ENCODE measurements around the gene UNC79. TPM values are rescaled to one million over a fixed set of nuclear protein-coding genes. Genes with fewer than 3 reads are reported as not detected.

The UNC79 gene
- total RNA-seq, 2 experiments from 2014 or later, result 0.05 TPM; not detected in 1

DNA sequence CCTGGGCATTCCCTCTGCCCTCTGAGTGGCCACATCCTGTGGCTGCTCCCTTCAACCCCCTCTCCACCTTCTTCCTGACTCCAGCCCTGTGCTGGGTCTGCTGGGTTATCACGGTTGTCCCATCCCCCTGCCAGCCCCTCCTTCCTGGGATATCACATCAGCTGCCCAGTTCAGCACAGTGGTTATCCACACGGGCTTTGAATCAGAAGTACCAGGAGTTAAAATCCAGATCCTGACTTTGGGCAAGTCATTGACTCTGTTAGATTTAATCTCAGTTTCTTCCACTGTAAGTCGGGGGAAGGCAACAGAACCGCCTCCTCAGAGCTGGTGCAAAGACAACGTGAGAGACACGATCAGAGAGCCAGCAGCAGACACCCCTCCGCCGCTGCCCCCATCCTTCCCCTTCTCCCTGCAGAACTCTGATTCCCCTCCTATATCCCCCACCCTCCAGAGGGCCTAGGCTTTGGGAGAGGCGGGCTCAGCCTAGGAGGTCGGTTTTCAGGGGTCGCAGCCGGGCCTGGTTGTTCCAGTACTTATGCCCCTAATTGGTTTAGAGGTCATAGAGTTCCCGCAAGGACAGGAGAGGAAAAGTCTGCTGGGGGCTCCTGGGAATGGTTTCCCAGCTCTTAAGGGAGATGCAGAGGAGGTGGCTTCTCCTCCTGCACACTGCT lies 315.0 kb downstream of the UNC79 start:
- no peak overlapping the region for H3K27ac Mint-ChIP-seq
- peaks cover 2% of the 10 kb centered on the region for H3K27me3 Mint-ChIP-seq
- intact Hi-C loops (cut with micrococcal nuclease), result no loop called here
- no peaks in the 10 kb centered on the region for H3K9me3 Mint-ChIP-seq
- no peaks in the 10 kb centered on the region for H3K36me3 Mint-ChIP-seq
- DNase-seq, result no peak
- CTCF ChIA-PET, result no interaction called here
- H3K4me3 Mint-ChIP-seq, result no peak overlapping the region
- no peaks in the 10 kb centered on the region for H3K4me1 Mint-ChIP-seq (ENCODE audit: low read depth)
- POLR2A ChIA-PET, result no interaction called here

DNA sequence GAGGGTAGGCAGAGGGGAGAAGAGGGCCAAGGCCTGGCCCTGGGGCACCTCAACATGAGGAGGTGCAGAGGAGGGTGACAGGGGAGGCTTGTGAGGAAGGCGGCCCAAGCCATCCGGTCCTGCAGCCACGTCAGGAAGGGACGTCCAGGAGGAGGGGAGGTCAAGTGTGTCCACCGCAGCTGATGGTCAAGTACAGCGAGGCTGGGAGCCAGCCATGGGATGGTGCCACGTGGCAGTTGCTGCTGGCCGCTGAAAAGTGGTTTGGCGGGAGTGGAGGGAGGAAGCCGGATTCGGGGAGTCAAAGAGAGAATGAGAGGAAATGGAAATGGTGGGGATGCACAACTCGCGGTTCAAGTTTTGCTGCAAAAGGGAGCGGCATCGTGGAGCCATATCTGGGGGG lies 316.4 kb downstream of the UNC79 start:
- DNase-seq, result no peak
- H3K36me3 Mint-ChIP-seq, result no peaks in the 10 kb centered on the region
- CTCF ChIA-PET, result no interaction called here
- intact Hi-C loops (cut with micrococcal nuclease), result no loop called here
- no peaks in the 10 kb centered on the region for H3K9me3 Mint-ChIP-seq
- no peaks in the 10 kb centered on the region for H3K4me1 Mint-ChIP-seq (ENCODE audit: low read depth)
- no peak overlapping the region for H3K27ac Mint-ChIP-seq
- H3K27me3 Mint-ChIP-seq, result peaks cover 2% of the 10 kb centered on the region
- POLR2A ChIA-PET, result no interaction called here
- H3K4me3 Mint-ChIP-seq, result no peak overlapping the region

DNA sequence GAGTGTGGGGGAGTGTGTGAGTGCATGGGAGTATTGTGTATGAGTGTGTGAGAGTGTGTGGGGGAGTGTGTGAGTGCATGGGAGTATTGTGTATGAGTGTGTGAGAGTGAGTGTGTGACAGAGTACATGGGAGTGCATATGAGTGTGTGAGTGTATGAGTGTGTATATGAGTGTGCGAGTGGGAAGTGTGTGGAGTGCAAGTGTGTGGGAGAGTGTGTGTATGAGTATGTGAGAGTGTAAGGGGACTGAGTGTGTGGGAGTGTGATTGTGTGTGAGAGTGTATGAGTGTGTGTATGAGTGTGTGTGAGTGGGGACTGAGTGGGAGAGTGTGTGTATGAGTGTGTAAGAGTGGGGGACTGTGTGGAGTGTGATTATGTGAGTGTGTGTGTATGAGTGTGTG lies 316.8 kb downstream of the UNC79 start:
- no peak for DNase-seq
- CTCF ChIA-PET, result no interaction called here
- Mint-ChIP-seq H3K36me3 (no peaks in the 10 kb centered on the region), H3K27me3 (peaks cover 2% of the 10 kb centered on the region), H3K4me1 (ENCODE audit: low read depth) (no peaks in the 10 kb centered on the region), H3K9me3 (no peaks in the 10 kb centered on the region), H3K4me3 (no peak overlapping the region), H3K27ac (no peak overlapping the region)
- intact Hi-C loops (cut with micrococcal nuclease), result no loop called here
- POLR2A ChIA-PET, result no interaction called here

DNA sequence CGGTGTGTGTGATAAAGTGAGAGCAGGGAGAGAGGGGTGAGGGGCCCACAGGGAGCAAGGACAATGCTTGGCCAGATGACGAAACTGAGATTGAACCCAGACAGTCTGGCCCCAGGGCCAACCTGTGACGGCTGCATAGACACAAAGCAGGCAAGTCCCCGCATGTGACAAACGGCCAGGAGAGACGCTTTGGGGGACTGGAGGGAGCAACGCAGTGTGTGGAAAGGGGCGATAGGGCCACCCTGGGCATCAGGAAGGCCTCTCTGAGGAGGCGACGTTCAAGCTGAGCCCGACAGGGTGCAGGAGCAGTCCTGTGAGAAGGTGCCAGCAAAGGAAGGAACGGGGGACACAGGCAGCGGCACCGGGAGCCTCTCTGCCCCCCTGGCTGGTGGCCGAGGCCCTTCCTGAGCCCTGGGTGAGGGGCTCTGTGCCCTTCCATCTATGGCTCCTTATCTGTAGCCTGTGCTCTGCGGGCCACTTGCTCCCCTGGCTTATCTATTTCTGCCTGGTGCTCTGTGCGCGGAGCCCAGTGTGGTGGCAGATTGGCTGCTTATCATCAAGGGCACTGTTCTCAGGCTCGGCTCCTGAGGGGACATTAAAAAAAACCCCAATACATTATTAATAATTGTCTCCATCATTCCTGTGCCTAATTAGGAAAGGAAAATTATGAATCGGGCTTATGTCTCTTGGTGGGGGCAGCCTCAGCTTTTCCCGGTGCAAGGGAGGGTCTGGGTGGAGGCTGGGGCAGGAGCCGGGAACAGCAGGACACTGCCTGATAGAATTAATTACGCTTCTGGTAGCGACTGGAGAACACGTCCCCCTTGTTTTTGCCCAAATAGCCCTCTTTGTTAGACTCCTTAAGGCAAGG lies 317.7 kb downstream of the UNC79 start:
- no peak for DNase-seq
- intact Hi-C loops (cut with micrococcal nuclease), result no loop called here
- Mint-ChIP-seq H3K27me3 (no peaks in the 10 kb centered on the region), H3K27ac (no peak overlapping the region), H3K4me1 (ENCODE audit: low read depth) (no peaks in the 10 kb centered on the region), H3K9me3 (no peaks in the 10 kb centered on the region), H3K36me3 (no peaks in the 10 kb centered on the region), H3K4me3 (no peak overlapping the region)
- POLR2A ChIA-PET, result no interaction called here
- CTCF ChIA-PET, result interaction anchor here (1.0 kb wide), 1 partner anchor 158 kb away, joined by 4 read pairs; no protein-coding TSS in a partner anchor

DNA sequence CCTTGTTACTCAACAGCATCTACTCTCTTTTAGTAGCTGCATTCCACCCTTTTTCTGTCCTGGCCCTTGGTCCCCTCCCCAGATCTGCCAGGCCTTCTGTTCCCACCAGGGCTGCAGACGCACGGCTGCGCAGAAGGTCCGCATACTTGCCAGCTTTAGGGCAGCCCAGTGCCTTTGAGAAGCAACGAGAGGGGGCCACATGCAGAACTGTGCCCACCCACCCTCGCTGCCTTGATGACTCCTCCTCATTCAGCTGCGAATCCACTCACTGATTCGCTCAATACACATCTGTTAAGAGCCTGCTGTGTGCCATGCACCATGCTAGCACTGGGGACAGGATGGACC lies 318.3 kb downstream of the UNC79 start:
- Mint-ChIP-seq H3K4me3 (no peak overlapping the region), H3K27me3 (no peaks in the 10 kb centered on the region), H3K27ac (no peak overlapping the region), H3K36me3 (no peaks in the 10 kb centered on the region), H3K4me1 (ENCODE audit: low read depth) (no peaks in the 10 kb centered on the region), H3K9me3 (no peaks in the 10 kb centered on the region)
- no peak for DNase-seq
- ChIA-PET CTCF (interaction anchor here (1.0 kb wide), 1 partner anchor 158 kb away, joined by 4 read pairs; no protein-coding TSS in a partner anchor), POLR2A (no interaction called here)
- intact Hi-C loops (cut with micrococcal nuclease), result no loop called here

DNA sequence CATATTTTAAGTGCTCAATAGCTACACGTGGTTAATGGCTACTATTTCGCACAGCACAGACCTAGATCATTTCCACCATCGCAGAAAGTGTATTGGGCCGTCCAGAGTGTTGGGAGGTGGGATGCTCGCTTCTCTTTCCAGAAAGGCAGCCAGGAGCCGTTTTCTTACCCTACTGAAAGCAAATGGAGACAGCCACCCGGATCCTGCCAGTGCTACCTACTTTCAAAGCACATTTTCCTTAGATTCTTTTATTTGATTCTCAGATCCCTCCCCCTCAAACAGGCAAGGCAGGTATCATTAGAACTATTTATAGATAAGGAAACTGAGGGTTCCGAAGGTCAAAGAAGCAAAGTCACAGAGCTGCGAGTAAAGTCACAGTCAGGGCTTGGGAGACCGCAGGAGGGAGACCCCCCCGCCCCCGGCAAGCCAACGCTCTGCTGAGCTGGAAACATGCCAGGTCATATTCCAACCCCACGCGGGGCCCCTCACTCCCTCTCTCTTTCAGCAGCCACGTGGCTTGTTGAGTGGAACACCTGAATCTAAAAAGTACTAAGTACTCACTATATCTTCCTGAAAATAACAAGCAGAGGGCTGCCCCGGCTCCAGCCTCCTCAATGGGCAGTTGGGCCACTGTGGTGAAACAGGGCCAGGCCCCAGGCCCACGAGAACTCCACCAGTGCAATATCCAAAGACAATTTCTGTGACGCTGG lies 321.4 kb downstream of the UNC79 start:
- DNase-seq, result no peak
- POLR2A ChIA-PET, result no interaction called here
- Mint-ChIP-seq H3K27ac (no peak overlapping the region), H3K4me3 (no peak overlapping the region), H3K36me3 (no peaks in the 10 kb centered on the region), H3K4me1 (ENCODE audit: low read depth) (no peaks in the 10 kb centered on the region), H3K9me3 (no peaks in the 10 kb centered on the region), H3K27me3 (no peaks in the 10 kb centered on the region)
- CTCF ChIA-PET, result no interaction called here
- intact Hi-C loops (cut with micrococcal nuclease), result no loop called here

DNA sequence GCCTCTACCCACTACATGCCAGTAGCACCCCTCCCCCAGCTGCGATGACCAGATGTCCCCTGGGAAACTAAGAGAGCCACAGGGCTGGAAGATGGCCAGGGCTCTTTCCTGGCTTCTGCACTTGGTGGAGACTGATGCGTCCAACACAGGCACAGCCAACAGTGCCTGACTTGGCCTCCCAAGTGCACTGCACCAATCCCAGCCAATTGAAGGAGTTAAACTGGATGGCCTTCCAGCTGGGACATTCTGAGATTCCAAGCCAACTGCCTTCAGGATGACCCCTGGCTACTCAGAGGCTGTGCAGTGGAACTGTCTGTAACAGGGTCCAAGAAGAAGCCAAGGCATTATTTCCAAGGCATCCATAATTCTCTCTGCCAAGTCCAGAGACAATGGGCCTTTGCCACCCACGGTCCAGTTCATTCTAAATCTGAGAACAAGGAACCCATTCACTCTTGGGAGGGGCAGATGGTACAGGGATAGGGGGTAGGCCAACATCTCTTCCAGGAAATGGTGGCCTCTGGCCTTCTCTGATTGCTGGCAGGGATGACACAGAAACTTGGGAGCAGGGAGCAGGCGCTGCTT lies 322.3 kb downstream of the UNC79 start:
- no peak for DNase-seq
- H3K27me3 Mint-ChIP-seq, result peaks cover 1% of the 10 kb centered on the region
- no peak overlapping the region for H3K4me3 Mint-ChIP-seq
- no peak overlapping the region for H3K27ac Mint-ChIP-seq
- intact Hi-C loops (cut with micrococcal nuclease), result no loop called here
- no peaks in the 10 kb centered on the region for H3K4me1 Mint-ChIP-seq (ENCODE audit: low read depth)
- POLR2A ChIA-PET, result no interaction called here
- H3K36me3 Mint-ChIP-seq, result no peaks in the 10 kb centered on the region
- CTCF ChIA-PET, result no interaction called here
- H3K9me3 Mint-ChIP-seq, result no peaks in the 10 kb centered on the region

DNA sequence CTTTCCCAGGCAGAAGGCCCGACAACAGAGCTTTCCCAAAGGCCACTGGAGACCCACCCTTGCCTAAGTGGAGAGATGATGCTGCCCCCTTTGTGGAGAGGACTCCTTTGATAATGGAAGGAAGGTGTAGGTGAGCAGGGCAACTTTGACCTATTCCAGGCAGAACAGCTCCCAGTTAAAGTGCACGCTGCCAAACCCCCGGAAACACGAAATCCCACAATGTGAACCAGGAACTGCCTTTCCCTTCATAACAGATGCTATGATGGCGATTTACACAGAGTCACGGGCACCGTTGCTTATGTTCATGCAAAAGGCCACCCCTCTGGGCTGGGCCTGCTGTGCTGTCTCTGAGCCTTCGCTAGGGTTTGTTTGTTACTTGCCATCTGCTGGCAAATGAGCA lies 322.9 kb downstream of the UNC79 start:
- H3K27ac Mint-ChIP-seq, result no peak overlapping the region
- no peaks in the 10 kb centered on the region for H3K36me3 Mint-ChIP-seq
- ChIA-PET CTCF (no interaction called here), POLR2A (no interaction called here)
- no peaks in the 10 kb centered on the region for H3K9me3 Mint-ChIP-seq
- H3K4me3 Mint-ChIP-seq, result no peak overlapping the region
- DNase-seq, result no peak
- intact Hi-C loops (cut with micrococcal nuclease), result no loop called here
- H3K27me3 Mint-ChIP-seq, result peaks cover 1% of the 10 kb centered on the region
- H3K4me1 Mint-ChIP-seq (ENCODE audit: low read depth), result no peaks in the 10 kb centered on the region

DNA sequence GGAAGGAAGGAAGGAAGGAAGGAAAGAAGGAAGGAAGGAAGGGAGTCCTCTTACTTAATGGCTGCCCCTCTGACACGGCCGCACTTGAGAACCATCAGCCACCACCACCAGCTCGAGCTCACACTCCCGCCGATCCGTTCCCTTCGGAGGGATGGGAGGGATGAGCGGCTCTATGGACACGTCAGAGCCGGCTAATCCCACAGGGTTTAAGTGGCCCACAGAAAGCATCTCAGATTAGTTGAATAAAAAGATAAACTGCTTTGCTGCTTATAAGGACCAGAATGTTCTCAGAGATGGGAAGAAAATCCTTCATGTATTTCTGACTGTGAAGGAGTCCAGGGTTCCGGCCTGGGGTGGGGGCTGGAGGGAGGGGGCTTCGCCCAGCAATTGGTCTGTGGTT lies 326.5 kb downstream of the UNC79 start:
- ChIA-PET POLR2A (no interaction called here), CTCF (no interaction called here)
- no peak for DNase-seq
- intact Hi-C loops (cut with micrococcal nuclease), result no loop called here
- no peaks in the 10 kb centered on the region for H3K36me3 Mint-ChIP-seq
- no peaks in the 10 kb centered on the region for H3K4me1 Mint-ChIP-seq (ENCODE audit: low read depth)
- peaks cover 5% of the 10 kb centered on the region for H3K27me3 Mint-ChIP-seq
- H3K4me3 Mint-ChIP-seq, result no peak overlapping the region
- no peak overlapping the region for H3K27ac Mint-ChIP-seq
- no peaks in the 10 kb centered on the region for H3K9me3 Mint-ChIP-seq

Other genes starting within 250 kb of the UNC79 start
- gene MOAP1, start 246.0 kb upstream of the UNC79 start, total RNA-seq, result 10 to 100 TPM; 14.2 to 14.8 TPM
- gene LYSET, start 245.6 kb upstream of the UNC79 start, total RNA-seq, result 10 to 100 TPM; 12.0 to 12.4 TPM
- 10 to 100 TPM; 12.4 to 12.5 TPM for gene GON7, start 223.9 kb upstream of the UNC79 start, total RNA-seq
- gene UBR7, start 223.7 kb upstream of the UNC79 start, total RNA-seq, result 10 to 100 TPM; 48.0 to 51.6 TPM
- 1 to 10 TPM; 7.7 to 9.9 TPM for gene BTBD7, start 97.9 kb upstream of the UNC79 start, total RNA-seq
- not detected for gene COX8C, start 83.8 kb upstream of the UNC79 start, total RNA-seq

Data from activated CD4-positive, alpha-beta memory T cell treated with anti-CD3 and anti-CD28 coated beads for 36 hours (primary cell).